ENCODE data around the gene CMTM2. TPM values are rescaled to one million over a fixed set of nuclear protein-coding genes. Genes with fewer than 3 reads are reported as not detected.

CMTM2 gene, protein sequence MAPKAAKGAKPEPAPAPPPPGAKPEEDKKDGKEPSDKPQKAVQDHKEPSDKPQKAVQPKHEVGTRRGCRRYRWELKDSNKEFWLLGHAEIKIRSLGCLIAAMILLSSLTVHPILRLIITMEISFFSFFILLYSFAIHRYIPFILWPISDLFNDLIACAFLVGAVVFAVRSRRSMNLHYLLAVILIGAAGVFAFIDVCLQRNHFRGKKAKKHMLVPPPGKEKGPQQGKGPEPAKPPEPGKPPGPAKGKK
- not detected in 2 replicates for total RNA-seq

DNA sequence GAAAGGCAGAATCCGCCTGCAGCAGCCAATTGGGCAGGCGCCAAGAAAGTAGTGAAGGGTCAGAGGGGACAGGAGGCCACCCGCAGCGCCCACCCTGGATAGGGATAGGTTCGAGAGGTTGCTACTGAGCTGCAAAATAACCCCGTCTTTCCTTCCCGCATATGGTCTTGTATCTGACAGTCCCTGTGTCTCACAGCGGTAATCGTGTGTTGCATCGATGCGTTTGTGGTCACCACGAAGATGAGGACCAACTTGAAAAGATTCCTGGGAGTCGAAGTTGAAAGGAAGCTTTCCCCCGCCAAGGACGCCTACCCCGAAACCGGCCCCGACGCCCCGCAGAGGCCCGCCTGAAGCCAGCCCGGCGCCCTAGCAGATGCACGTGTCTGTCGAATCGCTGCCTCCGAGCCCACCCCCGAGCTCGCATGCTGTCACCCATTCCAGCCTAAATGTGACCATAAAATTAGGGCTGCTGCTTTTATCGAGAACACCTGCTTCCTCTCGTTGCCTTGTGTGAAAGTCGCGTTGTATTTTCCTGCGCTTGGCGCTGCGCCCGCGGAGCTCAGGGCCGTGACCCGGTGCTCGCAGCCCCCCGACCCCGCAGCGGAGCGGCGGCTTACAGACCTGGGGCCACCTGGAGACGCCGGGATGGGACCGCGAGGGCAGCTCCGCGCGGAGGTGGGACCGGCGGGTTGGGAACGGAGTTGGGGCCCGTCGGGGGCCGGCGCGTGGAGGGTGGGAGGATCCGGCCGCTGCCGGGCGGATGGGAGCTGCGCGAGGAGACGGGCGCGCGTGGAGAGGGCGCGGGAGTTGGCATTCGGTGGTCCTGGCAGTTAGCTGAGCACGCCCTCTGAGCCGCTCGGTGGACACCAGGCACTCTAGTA, at the start of gene CMTM2:
Gene CMTM2 (plus strand): TSS at position 813 of the 881 bp plus-strand sequence. CDS start 145 bp downstream, outside the sequence.

DNA sequence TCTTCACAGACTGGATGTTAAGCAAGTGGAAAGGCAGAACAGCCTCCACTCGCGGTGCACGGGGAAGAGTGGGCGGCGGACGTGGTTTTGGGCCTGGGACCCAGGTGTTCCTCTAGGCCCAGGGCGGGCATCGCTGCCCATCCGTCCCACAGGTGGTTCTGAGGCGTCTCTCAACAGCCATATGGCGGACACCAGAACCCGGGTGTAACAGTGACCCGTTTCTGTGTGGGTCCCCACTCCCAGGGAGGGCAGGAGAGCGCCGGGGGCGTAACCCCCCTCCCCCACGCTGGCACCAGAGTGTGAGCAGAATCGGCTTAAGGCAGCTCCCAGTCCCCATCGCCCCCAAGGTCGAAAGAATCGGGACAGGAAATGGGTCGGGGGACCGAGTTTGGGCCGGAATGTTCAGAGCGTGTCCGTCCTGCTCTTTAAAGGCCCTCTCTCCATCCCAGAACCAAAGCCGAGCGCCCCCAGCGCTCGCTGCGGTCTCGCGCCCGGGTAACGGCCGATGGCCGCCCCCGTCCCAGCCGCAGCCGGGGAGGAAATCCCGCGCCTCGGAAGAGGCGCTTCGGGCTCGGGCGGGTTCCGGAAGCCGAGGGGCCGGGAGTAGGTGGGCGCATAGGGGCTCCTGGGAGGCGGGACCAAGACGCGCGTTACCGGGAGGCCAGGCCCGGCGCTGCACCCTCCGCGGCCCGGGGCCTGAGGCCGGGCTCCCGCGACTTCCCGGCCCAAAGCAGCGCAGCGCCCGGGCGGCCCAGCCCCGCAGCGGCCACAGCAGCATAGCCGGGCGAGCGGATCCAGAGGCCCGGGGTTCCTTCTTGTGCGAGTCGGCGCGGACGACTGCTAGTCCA, 29.8 kb upstream of the CMTM2 start, which contains the start of gene TK2:
Gene TK2 (minus strand): TSS at position 839 of the 848 bp plus-strand sequence. CDS start 61 bp downstream, at position 778.

GRCh38 chr16:66552286-66553177, 26.7 kb upstream of the CMTM2 start, which contains the start of gene CKLF:
Gene CKLF (plus strand): TSS chr16:66552576. CDS start chr16:66552716, 140 bp downstream.

DNA sequence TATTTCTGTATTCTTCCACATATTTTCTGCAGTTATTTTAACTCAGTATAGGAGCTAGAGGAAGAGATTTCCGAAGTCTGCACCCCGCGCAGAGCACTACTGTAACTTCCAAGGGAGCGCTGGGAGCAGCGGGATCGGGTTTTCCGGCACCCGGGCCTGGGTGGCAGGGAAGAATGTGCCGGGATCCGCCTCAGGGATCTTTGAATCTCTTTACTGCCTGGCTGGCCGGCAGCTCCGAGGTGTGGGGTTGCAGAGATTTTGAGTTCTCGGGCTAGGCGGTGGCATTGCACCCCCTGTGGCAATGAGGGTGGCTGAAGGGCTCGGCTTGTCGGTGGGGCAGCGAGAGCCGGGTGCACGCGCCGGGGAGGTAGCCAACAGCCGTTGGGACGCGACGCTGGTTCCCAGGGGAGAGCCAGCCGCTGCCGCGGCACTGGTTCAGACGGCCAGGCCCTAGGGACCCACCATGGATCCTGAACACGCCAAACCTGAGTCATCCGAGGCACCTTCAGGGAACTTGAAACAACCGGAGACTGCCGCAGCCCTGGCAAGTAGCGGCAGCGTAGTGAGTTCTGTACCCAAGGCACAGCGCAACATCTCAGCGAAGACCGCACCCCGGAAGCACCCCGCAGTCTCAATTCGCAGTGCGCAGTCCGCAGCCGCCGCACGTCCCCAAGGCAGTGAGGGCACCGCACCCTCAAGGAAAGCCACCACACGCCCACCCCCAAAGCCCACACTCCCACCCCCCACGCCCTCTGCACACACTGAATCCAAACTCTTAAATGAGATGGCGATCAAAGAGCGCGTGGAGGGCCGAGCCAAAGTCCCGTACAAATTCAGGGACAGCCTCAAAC, 13.0 kb upstream of the CMTM2 start, which contains the start of gene CMTM1:
Gene CMTM1 (plus strand): TSS at position 389 of the 851 bp plus-strand sequence. CDS start 75 bp downstream, at position 464.

GRCh38 chr16:66604376-66605176, 25.3 kb downstream of the CMTM2 start, which contains the start of gene CMTM3:
Gene CMTM3 (plus strand): TSS chr16:66604704. CDS start chr16:66604806, 102 bp downstream.

Small RNAs within 50 kb of the gene (small RNA-seq; reads per million reads assigned to genes)
- gene CKLF-CMTM1 = not detected

Other genes with a start within 250 kb of the CMTM2 start
- gene CDH5, start 212.8 kb upstream of the CMTM2 start, total RNA-seq = under 0.01 TPM in 1 of 2 replicates, not detected in the other
- gene BEAN1, start 152.2 kb upstream of the CMTM2 start, total RNA-seq = 0.16 and 3.6 TPM in 2 replicates
- gene TK2, start 29.3 kb upstream of the CMTM2 start, total RNA-seq = 54.5 and 61.7 TPM in 2 replicates
- gene CKLF, start 26.9 kb upstream of the CMTM2 start, total RNA-seq = 25.4 and 25.8 TPM in 2 replicates
- gene CMTM1, start 13.0 kb upstream of the CMTM2 start, total RNA-seq = 3.4 and 3.6 TPM in 2 replicates
- 35.6 and 40.9 TPM in 2 replicates for gene CMTM3, start 25.2 kb downstream of the CMTM2 start, total RNA-seq
- gene CMTM4, start 117.3 kb downstream of the CMTM2 start, total RNA-seq = 29.4 and 37.0 TPM in 2 replicates
- gene DYNC1LI2, start 172.1 kb downstream of the CMTM2 start, total RNA-seq = 153 and 180 TPM in 2 replicates
- 0.12 and 0.16 TPM in 2 replicates for gene TERB1, start 222.1 kb downstream of the CMTM2 start, total RNA-seq

All from hair follicle dermal papilla cell (primary cell).